NCI-H524 treated with DMSO at 0.1 percent for 48 hours (cell line): ENCODE measurements around the gene ARID4B.
"Not testable (repeated sequence)": the region's sequence is repeated elsewhere in the genome, so short reads cannot be mapped to it uniquely, and the experiment has no call there.

Experiments
- DNase-seq: peaks from one replicate; lab custom pipeline; 2025; lab: John Stamatoyannopoulos, UW

Gene ARID4B

GRCh38 chr1:235160383-235160956 is 167.5 kb downstream of the ARID4B start:
- DNase-seq = no peak

- not testable (repeated sequence) for DNase-seq
Observed at GRCh38 chr1:235159930-235160329, 168.0 kb downstream of the ARID4B start.

GRCh38 chr1:235159284-235159683 is 168.7 kb downstream of the ARID4B start:
- DNase-seq = not testable (repeated sequence)

GRCh38 chr1:235158680-235159079 is 169.3 kb downstream of the ARID4B start:
- no peak for DNase-seq

- no peak for DNase-seq
Observed at GRCh38 chr1:235157150-235157549, 170.8 kb downstream of the ARID4B start.

- no peak for DNase-seq
Observed at GRCh38 chr1:235156740-235157139, 171.2 kb downstream of the ARID4B start.

GRCh38 chr1:235156265-235156664 is 171.7 kb downstream of the ARID4B start:
- no peak for DNase-seq

- DNase-seq = no peak
Observed at GRCh38 chr1:235152235-235152634, 175.7 kb downstream of the ARID4B start.

- DNase-seq = no peak
Observed at GRCh38 chr1:235151033-235151432, 176.9 kb downstream of the ARID4B start.

- DNase-seq = no peak
Observed at GRCh38 chr1:235149824-235150223, 178.2 kb downstream of the ARID4B start.

- DNase-seq = no peak
Observed at GRCh38 chr1:235147269-235147668, 180.7 kb downstream of the ARID4B start.

- DNase-seq = no peak
Observed at GRCh38 chr1:235145639-235146038, 182.3 kb downstream of the ARID4B start.

- DNase-seq = no peak
Observed at GRCh38 chr1:235142991-235143390, 185.0 kb downstream of the ARID4B start.

GRCh38 chr1:235139315-235139714 is 188.7 kb downstream of the ARID4B start:
- DNase-seq = no peak

- DNase-seq = no peak
Observed at GRCh38 chr1:235138821-235139220, 189.2 kb downstream of the ARID4B start.

- DNase-seq = no peak
Observed at GRCh38 chr1:235136111-235136510, 191.9 kb downstream of the ARID4B start.

- DNase-seq = no peak
Observed at GRCh38 chr1:235134171-235134570, 193.8 kb downstream of the ARID4B start.

GRCh38 chr1:235133086-235133485 is 194.9 kb downstream of the ARID4B start:
- DNase-seq = no peak

- no peak for DNase-seq
Observed at GRCh38 chr1:235131961-235132360, 196.0 kb downstream of the ARID4B start.

- DNase-seq = no peak
Observed at GRCh38 chr1:235130766-235131270, 197.2 kb downstream of the ARID4B start.

- no peak for DNase-seq
Observed at GRCh38 chr1:235129774-235130570, 198.0 kb downstream of the ARID4B start.

GRCh38 chr1:235128456-235129328 is 199.3 kb downstream of the ARID4B start, which contains the start of gene TOMM20:
Gene TOMM20 (minus strand): TSS chr1:235128837. CDS start chr1:235128715, 122 bp downstream.
- DNase-seq = peak; percentile 91
